ENCODE results near the gene ZCCHC10.
"Not testable (repeated sequence)": the region's sequence is repeated elsewhere in the genome, so short reads cannot be mapped to it uniquely, and the experiment has no call there.

ZCCHC10 gene

GRCh38 chr5:133025804-133026663 is at the start of gene ZCCHC10:
Gene ZCCHC10 (minus strand): TSS chr5:133026549. CDS start chr5:133026537, 12 bp downstream.
- DNase-seq (ENCODE audit: low read depth), result peak; percentile 83

- DNase-seq (ENCODE audit: low read depth), result no peak
These were observed 49.5 kb upstream of the ZCCHC10 start for GRCh38 chr5:133075572-133076536.

- DNase-seq (ENCODE audit: low read depth), result no peak
These were observed 45.7 kb upstream of the ZCCHC10 start for GRCh38 chr5:133072021-133072420.

GRCh38 chr5:133066045-133066444 is 39.7 kb upstream of the ZCCHC10 start:
- no peak for DNase-seq (ENCODE audit: low read depth)

- DNase-seq (ENCODE audit: low read depth), result no peak
These were observed 39.1 kb upstream of the ZCCHC10 start for GRCh38 chr5:133065471-133065870.

- DNase-seq (ENCODE audit: low read depth), result no peak
These were observed 37.6 kb upstream of the ZCCHC10 start for GRCh38 chr5:133063965-133064364.

- DNase-seq (ENCODE audit: low read depth), result no peak
These were observed 35.9 kb upstream of the ZCCHC10 start for GRCh38 chr5:133062276-133062675.

- DNase-seq (ENCODE audit: low read depth), result no peak
These were observed 33.3 kb upstream of the ZCCHC10 start for GRCh38 chr5:133059621-133060020.

GRCh38 chr5:133056891-133057290 is 30.5 kb upstream of the ZCCHC10 start:
- no peak for DNase-seq (ENCODE audit: low read depth)

- DNase-seq (ENCODE audit: low read depth), result no peak
These were observed 28.5 kb upstream of the ZCCHC10 start for GRCh38 chr5:133054697-133055471.

GRCh38 chr5:133053448-133053847 is 27.1 kb upstream of the ZCCHC10 start:
- no peak for DNase-seq (ENCODE audit: low read depth)

- DNase-seq (ENCODE audit: low read depth), result peak; percentile 25
These were observed 26.2 kb upstream of the ZCCHC10 start for GRCh38 chr5:133052317-133053175.

GRCh38 chr5:133051542-133052316 is 25.4 kb upstream of the ZCCHC10 start, which contains the start of gene HSPA4:
Gene HSPA4 (plus strand): TSS chr5:133052013. CDS start chr5:133052251, 238 bp downstream.
- peak; percentile 95 for DNase-seq (ENCODE audit: low read depth)

- no peak for DNase-seq (ENCODE audit: low read depth)
These were observed 24.8 kb upstream of the ZCCHC10 start for GRCh38 chr5:133051061-133051541.

GRCh38 chr5:133050521-133050920 is 24.2 kb upstream of the ZCCHC10 start:
- no peak for DNase-seq (ENCODE audit: low read depth)

GRCh38 chr5:133049726-133050048 is 23.3 kb upstream of the ZCCHC10 start:
- DNase-seq (ENCODE audit: low read depth), result no peak

- DNase-seq (ENCODE audit: low read depth), result no peak
These were observed 22.8 kb upstream of the ZCCHC10 start for GRCh38 chr5:133048993-133049725.

GRCh38 chr5:133047404-133047803 is 21.1 kb upstream of the ZCCHC10 start:
- DNase-seq (ENCODE audit: low read depth), result no peak

- not testable (repeated sequence) for DNase-seq (ENCODE audit: low read depth)
These were observed 20.2 kb upstream of the ZCCHC10 start for GRCh38 chr5:133046560-133046959.

All from stimulated activated CD8-positive, alpha-beta memory T cell treated with anti-CD3 and anti-CD28 coated beads, Interleukin-12 subunit alpha, Interleukin-12 subunit beta, amount 100 ng/mL, for 1 hour (primary cell).